ENCODE data around the gene PCDHA4. TPM values are rescaled to one million over a fixed set of nuclear protein-coding genes. Genes with fewer than 3 reads are reported as not detected.

Gene PCDHA4
- total and polyA plus RNA-seq, 2 donors (not counting 1 experiment from before 2014, with no cell fraction given) = not detected

DNA sequence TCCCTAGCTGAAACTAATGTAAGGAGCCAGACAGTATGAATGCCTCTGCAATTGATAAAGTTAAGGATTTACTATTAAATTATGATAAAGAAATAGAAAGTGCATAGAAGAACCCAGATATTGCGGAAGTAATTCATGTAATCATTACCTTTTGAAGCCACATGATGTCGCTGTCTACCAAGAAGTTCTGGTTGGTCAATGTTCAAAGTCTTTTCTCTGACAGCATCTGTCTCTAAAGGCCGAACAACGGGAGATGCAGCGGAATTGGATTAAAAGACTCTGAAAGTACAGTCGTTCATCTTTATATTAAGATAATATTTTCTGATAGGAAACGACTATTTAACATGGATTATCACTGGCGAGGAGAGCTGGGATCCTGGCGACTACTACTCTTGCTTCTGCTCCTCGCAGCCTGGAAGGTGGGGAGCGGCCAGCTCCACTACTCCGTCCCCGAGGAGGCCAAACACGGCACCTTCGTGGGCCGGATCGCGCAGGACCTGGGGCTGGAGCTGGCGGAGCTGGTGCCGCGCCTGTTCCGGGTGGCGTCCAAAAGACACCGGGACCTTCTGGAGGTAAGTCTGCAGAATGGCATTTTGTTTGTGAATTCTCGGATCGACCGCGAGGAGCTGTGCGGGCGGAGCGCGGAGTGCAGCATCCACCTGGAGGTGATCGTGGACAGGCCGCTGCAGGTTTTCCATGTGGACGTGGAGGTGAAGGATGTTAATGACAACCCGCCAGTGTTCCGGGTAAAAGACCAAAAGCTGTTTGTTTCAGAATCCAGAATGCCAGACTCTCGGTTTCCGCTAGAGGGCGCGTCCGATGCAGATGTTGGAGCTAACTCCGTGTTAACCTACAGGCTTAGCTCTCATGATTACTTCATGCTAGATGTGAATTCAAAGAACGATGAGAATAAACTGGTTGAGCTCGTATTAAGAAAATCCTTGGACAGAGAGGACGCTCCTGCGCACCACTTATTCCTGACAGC is 34.4 kb downstream of the PCDHA4 start, which contains the start of gene PCDHA8:
TSS of gene PCDHA8 (plus strand) at position 210 of the 985 bp plus-strand sequence. CDS start at position 345, 135 bp downstream.
- H3K4me3 Mint-ChIP-seq = no peak within 1 kb of the TSS
- WGBS (ENCODE audit: insufficient coverage) = 38% methylated on average over 27 of the region's 47 CpGs
- CTCF ChIA-PET = interaction anchor here (0.7 to 1.6 kb wide), 2 partner anchors 18 to 722 kb away, joined by 3 to 5 read pairs; no protein-coding TSS in a partner anchor
- no peak within 1 kb of the TSS for H3K27ac Mint-ChIP-seq
- peaks cover 0 to 7% (median 1%) of the 10 kb centered on the region in 4 experiments for H3K27me3 ChIP-seq (replicated peaks in 1 of 4; ENCODE audit: control extremely low read depth in 1 of 4, control insufficient read depth in 3 of 4, insufficient read depth in 4 of 4, low read length in 3 of 4)
- TF ChIP-seq, protein P1, sequence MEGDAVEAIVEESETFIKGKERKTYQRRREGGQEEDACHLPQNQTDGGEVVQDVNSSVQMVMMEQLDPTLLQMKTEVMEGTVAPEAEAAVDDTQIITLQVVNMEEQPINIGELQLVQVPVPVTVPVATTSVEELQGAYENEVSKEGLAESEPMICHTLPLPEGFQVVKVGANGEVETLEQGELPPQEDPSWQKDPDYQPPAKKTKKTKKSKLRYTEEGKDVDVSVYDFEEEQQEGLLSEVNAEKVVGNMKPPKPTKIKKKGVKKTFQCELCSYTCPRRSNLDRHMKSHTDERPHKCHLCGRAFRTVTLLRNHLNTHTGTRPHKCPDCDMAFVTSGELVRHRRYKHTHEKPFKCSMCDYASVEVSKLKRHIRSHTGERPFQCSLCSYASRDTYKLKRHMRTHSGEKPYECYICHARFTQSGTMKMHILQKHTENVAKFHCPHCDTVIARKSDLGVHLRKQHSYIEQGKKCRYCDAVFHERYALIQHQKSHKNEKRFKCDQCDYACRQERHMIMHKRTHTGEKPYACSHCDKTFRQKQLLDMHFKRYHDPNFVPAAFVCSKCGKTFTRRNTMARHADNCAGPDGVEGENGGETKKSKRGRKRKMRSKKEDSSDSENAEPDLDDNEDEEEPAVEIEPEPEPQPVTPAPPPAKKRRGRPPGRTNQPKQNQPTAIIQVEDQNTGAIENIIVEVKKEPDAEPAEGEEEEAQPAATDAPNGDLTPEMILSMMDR (IDR thresholded peaks at IDR 0.05) = no peak
- no peak for TF ChIP-seq EZH2 (IDR thresholded peaks at IDR 0.05; ENCODE audit: borderline replicate concordance, insufficient read depth, low read depth, low read length, poor library complexity, severe bottlenecking)
- no peaks in the 10 kb centered on the region for H3K4me1 Mint-ChIP-seq
- no peaks in the 10 kb centered on the region for H3K4me1 ChIP-seq (ENCODE audit: control insufficient read depth in 2 of 2, insufficient read depth in 2 of 2, low read length in 2 of 2)
- DNase-seq (no peak), ATAC-seq (ENCODE audit: low read depth) (no peak)
- H3K4me3 ChIP-seq (ENCODE audit: control extremely low read depth in 1 of 5, extremely low read depth in 1 of 5, insufficient read depth in 1 of 5, low read depth in 2 of 5, low read length in 4 of 5) = no peak within 1 kb of the TSS
- no peaks in the 10 kb centered on the region for H4K20me1 ChIP-seq (ENCODE audit: control insufficient read depth, insufficient read depth, low read length, poor library complexity, severe bottlenecking)
- no peak within 1 kb of the TSS for H3K27ac ChIP-seq (ENCODE audit: low read length in 2 of 2)
- peaks cover 6% of the 10 kb centered on the region for H3K9me3 Mint-ChIP-seq (ENCODE audit: insufficient read depth)
- no peak within 1 kb of the TSS for H3K9ac ChIP-seq (ENCODE audit: low read length)
- H3K27me3 Mint-ChIP-seq = peaks cover 12% of the 10 kb centered on the region
- H3K36me3 ChIP-seq (replicated peaks in 1 of 2; ENCODE audit: control extremely low read depth in 1 of 2, control insufficient read depth in 1 of 2, extremely low read depth in 1 of 2, insufficient read depth in 2 of 2, low read length in 1 of 2) = no peaks in the 10 kb centered on the region
- POLR2A ChIA-PET = no interaction called here
- H3K79me2 ChIP-seq (ENCODE audit: control insufficient read depth, insufficient read depth, low read length) = no peaks in the 10 kb centered on the region
- H3K4me2 ChIP-seq (replicated peaks; ENCODE audit: low read depth, low read length, poor library complexity, severe bottlenecking) = no peak within 1 kb of the TSS
- intact Hi-C loops (cut with micrococcal nuclease) = loop anchor here (1.0 kb wide), 1 partner anchor 18 kb away; no protein-coding TSS in a partner anchor
- H3K9me3 ChIP-seq (ENCODE audit: control extremely low read depth in 1 of 3, control insufficient read depth in 2 of 3, insufficient read depth in 1 of 3, low read length in 2 of 3) = peaks cover 2 to 32% (median 11%) of the 10 kb centered on the region in 3 donors
- H2AFZ ChIP-seq (ENCODE audit: insufficient read depth, low read depth, low read length, poor library complexity, severe bottlenecking) = no peak within 1 kb of the TSS

All from B cell (primary cell).